ENCODE data around the gene SYNJ1.

- no peak for TF ChIP-seq MXI1 (IDR thresholded peaks at IDR 0.05; ENCODE audit: borderline replicate concordance, low read depth, low read length)
- TF ChIP-seq POLR2A (IDR thresholded peaks at IDR 0.05; ENCODE audit: low read depth, low read length), result no peak
- TF ChIP-seq, protein P1, sequence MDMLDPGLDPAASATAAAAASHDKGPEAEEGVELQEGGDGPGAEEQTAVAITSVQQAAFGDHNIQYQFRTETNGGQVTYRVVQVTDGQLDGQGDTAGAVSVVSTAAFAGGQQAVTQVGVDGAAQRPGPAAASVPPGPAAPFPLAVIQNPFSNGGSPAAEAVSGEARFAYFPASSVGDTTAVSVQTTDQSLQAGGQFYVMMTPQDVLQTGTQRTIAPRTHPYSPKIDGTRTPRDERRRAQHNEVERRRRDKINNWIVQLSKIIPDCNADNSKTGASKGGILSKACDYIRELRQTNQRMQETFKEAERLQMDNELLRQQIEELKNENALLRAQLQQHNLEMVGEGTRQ (IDR thresholded peaks at IDR 0.05; ENCODE audit: low read depth, low read length), result no peak
- TF ChIP-seq, protein P2, sequence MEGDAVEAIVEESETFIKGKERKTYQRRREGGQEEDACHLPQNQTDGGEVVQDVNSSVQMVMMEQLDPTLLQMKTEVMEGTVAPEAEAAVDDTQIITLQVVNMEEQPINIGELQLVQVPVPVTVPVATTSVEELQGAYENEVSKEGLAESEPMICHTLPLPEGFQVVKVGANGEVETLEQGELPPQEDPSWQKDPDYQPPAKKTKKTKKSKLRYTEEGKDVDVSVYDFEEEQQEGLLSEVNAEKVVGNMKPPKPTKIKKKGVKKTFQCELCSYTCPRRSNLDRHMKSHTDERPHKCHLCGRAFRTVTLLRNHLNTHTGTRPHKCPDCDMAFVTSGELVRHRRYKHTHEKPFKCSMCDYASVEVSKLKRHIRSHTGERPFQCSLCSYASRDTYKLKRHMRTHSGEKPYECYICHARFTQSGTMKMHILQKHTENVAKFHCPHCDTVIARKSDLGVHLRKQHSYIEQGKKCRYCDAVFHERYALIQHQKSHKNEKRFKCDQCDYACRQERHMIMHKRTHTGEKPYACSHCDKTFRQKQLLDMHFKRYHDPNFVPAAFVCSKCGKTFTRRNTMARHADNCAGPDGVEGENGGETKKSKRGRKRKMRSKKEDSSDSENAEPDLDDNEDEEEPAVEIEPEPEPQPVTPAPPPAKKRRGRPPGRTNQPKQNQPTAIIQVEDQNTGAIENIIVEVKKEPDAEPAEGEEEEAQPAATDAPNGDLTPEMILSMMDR (conservative IDR thresholded peaks at IDR 0.05; ENCODE audit: low read depth, low read length), result no peak
- TF ChIP-seq RAD21 (IDR thresholded peaks at IDR 0.05; ENCODE audit: low read length), result no peak
- no peak for TF ChIP-seq SMC3 (IDR thresholded peaks at IDR 0.05; ENCODE audit: low read depth, low read length)
- no peak for TF ChIP-seq NFE2L2 (IDR thresholded peaks at IDR 0.05; ENCODE audit: low read depth, low read length)
- no peak for TF ChIP-seq FOS (IDR thresholded peaks at IDR 0.05; ENCODE audit: low read depth, low read length)
- TF ChIP-seq RFX5 (IDR thresholded peaks at IDR 0.05; ENCODE audit: low read depth, low read length), result no peak
- no peak for TF ChIP-seq CEBPB (IDR thresholded peaks at IDR 0.05; ENCODE audit: low read depth, low read length)
Observed at GRCh38 chr21:32732544-32732943, 4.7 kb upstream of the SYNJ1 start.
